Measurements from ENCODE around the gene TCHP. TPM values are rescaled to one million over a fixed set of nuclear protein-coding genes. Genes with fewer than 3 reads are reported as not detected.
A peak's percentile ranks its signal among the peaks of the same experiment; 100 is the strongest.

The TCHP gene
- total and polyA plus RNA-seq, 4 experiments from 2014 or later = 3.0 to 45.0 (median 28.6) TPM

DNA sequence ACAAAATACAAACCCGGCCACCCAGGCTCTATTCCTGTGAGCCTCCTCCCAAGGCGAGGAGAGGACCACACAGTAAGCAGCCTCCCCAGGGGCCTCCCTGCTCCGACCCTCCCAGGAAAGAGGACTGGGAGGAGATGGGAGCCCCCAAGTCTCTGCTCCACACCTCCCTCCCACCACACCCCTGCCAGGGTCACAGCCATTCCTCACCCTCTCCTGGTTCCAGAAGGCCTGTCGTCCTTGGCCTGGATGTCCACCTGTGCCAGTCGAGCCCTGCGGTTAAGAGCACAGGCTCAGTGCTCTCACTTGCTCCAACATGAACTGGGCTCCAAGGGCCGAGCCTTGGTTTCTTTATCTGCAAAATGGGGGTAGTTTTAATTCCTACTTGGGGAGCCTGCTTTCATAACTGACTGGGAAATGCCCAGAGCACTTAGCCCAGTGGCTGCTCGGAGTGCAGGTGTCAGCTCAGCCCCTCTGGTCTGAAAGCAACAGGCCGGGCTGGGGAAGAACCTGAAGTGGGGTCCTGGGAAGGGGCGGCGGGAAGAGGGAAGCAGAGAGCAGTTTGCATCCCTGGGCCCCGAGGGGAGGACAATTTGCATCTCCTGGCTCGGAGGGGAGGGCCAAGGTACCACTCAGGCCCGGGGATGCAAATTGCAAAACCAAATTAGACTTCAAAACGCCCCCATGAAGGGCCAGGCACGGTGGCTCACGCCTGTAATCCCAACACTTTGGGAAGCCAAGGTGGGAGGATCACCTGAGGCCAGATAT lies 23.6 kb downstream of the TCHP start:
- no peaks in the 10 kb centered on the region for H3K9me3 Mint-ChIP-seq
- Histone ChIP-seq H3K9me3 (ENCODE audit: control insufficient read depth in 1 of 2, low read length in 2 of 2) (no peaks in the 10 kb centered on the region), H3K36me3 (ENCODE audit: insufficient read depth, low read length) (peaks cover 16% of the 10 kb centered on the region), H3K27ac (ENCODE audit: low read depth, low read length) (no peak overlapping the region), H3K4me1 (ENCODE audit: insufficient read depth, low read length) (no peaks in the 10 kb centered on the region), H3K4me3 (ENCODE audit: low read length in 2 of 2) (no peak overlapping the region), H3K27me3 (ENCODE audit: insufficient read depth, low read length) (no peaks in the 10 kb centered on the region)
- intact Hi-C loops (cut with micrococcal nuclease) = no loop called here
- H3K36me3 Mint-ChIP-seq = peaks cover 18 to 40% of the 10 kb centered on the region in 2 donors
- CTCF ChIA-PET (ENCODE audit: partially characterized antibody) = no interaction called here
- no peak for DNase-seq
- POLR2A ChIA-PET (ENCODE audit: partially characterized antibody) = interaction anchor here (1.0 kb wide), 1 partner anchor 13 kb away, joined by 3 read pairs; no protein-coding TSS in a partner anchor
- peaks cover 0 to 7% (median 3%) of the 10 kb centered on the region in 4 donors for H3K4me1 Mint-ChIP-seq
- H3K27ac Mint-ChIP-seq = peak overlapping the region in 1 of 7 donors; percentile 37
- H3K27me3 Mint-ChIP-seq = no peaks in the 10 kb centered on the region
- no peak overlapping the region for H3K4me3 Mint-ChIP-seq

DNA sequence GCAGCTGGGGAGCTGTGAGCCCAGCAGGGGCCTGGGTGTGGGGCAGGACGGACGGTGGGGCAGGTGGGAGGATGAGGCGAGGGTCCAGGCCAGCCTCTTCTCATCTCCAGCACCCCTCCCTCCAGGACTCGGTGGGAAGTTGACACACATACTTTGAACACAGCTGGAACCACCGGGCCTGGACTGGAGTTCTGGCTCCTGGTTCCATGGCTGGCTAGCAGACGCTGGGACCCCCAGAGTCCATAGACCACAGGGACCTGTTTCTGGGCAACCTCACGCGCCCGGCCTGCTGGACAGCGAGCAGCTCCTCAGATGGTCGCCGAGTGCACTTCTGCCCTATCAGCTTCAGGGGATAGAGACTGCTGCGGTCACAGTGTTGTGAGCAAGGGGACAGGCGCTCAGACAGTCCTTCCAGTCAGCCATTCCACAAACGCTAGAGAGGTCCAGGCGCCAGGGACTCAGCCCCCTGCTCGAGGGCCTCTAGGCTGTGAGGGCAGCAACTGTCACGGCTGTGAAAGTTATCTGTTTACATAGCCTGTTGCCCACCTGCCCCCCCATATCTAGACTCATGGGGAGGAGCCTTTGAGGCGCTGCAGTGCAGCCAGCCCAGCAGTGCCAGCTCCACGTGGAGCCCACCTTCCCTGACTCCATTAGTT lies 25.2 kb downstream of the TCHP start:
- POLR2A ChIA-PET (ENCODE audit: partially characterized antibody) = no interaction called here
- intact Hi-C loops (cut with micrococcal nuclease) = no loop called here
- no peak overlapping the region for H3K27ac ChIP-seq (ENCODE audit: low read depth, low read length)
- H3K4me3 Mint-ChIP-seq = no peak overlapping the region
- no peaks in the 10 kb centered on the region for H3K27me3 ChIP-seq (ENCODE audit: insufficient read depth, low read length)
- no peak for DNase-seq
- H3K4me3 ChIP-seq (ENCODE audit: low read length in 2 of 2) = no peak overlapping the region
- CTCF ChIA-PET (ENCODE audit: partially characterized antibody) = interaction anchor here (1.2 to 1.5 kb wide), 3 partner anchors 12 to 37 kb away, joined by 3 to 4 read pairs (median 4); no protein-coding TSS in a partner anchor
- no peaks in the 10 kb centered on the region for H3K9me3 Mint-ChIP-seq
- H3K4me1 ChIP-seq (ENCODE audit: insufficient read depth, low read length) = no peaks in the 10 kb centered on the region
- no peaks in the 10 kb centered on the region for H3K9me3 ChIP-seq (ENCODE audit: control insufficient read depth in 1 of 2, low read length in 2 of 2)
- H3K4me1 Mint-ChIP-seq = peaks cover 0 to 7% (median 3%) of the 10 kb centered on the region in 4 donors
- peaks cover 11 to 32% of the 10 kb centered on the region in 2 donors for H3K36me3 Mint-ChIP-seq
- H3K36me3 ChIP-seq (ENCODE audit: insufficient read depth, low read length) = peaks cover 15% of the 10 kb centered on the region
- H3K27ac Mint-ChIP-seq = peak overlapping the region in 4 of 7 donors; percentile 5 to 51 (median 32)
- no peaks in the 10 kb centered on the region for H3K27me3 Mint-ChIP-seq

DNA sequence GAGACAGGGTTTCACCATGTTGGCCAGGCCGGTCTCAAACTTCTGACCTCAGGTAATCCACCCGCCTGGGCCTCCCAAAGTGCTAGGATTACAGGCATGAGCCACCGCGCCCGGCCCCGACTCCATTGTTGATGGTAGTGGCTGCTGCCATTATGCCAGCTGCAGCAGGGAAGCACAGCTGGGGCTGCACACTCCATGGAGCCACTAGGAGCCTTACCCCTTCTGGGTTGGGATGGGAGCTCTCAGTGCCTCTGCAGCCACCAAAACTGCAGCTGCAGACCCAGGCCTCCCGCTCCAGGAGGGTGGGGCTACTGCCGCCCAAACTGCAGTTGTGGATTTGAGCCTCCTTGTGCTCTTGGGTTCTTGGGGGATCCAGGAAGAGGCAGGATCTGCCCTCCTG lies 25.9 kb downstream of the TCHP start:
- Mint-ChIP-seq H3K36me3 (peaks cover 4 to 32% of the 10 kb centered on the region in 2 donors), H3K27me3 (no peaks in the 10 kb centered on the region), H3K9me3 (no peaks in the 10 kb centered on the region), H3K4me1 (peaks cover 0 to 7% (median 3%) of the 10 kb centered on the region in 4 donors), H3K27ac (no peak overlapping the region), H3K4me3 (no peak overlapping the region)
- ChIA-PET CTCF (ENCODE audit: partially characterized antibody) (interaction anchor here (1.2 to 5.3 kb wide), 4 partner anchors 12 to 73 kb away, joined by 3 to 37 read pairs (median 4); no protein-coding TSS in a partner anchor), POLR2A (ENCODE audit: partially characterized antibody) (interaction anchor here (0.8 to 1.5 kb wide), 2 partner anchors 25 to 38 kb away, joined by 3 to 4 read pairs; no protein-coding TSS in a partner anchor)
- no peak for DNase-seq
- H3K9me3 ChIP-seq (ENCODE audit: control insufficient read depth in 1 of 2, low read length in 2 of 2) = no peaks in the 10 kb centered on the region
- no peaks in the 10 kb centered on the region for H3K4me1 ChIP-seq (ENCODE audit: insufficient read depth, low read length)
- intact Hi-C loops (cut with micrococcal nuclease) = no loop called here
- no peak overlapping the region for H3K27ac ChIP-seq (ENCODE audit: low read depth, low read length)
- no peaks in the 10 kb centered on the region for H3K27me3 ChIP-seq (ENCODE audit: insufficient read depth, low read length)
- peaks cover 19% of the 10 kb centered on the region for H3K36me3 ChIP-seq (ENCODE audit: insufficient read depth, low read length)
- no peak overlapping the region for H3K4me3 ChIP-seq (ENCODE audit: low read length in 2 of 2)

DNA sequence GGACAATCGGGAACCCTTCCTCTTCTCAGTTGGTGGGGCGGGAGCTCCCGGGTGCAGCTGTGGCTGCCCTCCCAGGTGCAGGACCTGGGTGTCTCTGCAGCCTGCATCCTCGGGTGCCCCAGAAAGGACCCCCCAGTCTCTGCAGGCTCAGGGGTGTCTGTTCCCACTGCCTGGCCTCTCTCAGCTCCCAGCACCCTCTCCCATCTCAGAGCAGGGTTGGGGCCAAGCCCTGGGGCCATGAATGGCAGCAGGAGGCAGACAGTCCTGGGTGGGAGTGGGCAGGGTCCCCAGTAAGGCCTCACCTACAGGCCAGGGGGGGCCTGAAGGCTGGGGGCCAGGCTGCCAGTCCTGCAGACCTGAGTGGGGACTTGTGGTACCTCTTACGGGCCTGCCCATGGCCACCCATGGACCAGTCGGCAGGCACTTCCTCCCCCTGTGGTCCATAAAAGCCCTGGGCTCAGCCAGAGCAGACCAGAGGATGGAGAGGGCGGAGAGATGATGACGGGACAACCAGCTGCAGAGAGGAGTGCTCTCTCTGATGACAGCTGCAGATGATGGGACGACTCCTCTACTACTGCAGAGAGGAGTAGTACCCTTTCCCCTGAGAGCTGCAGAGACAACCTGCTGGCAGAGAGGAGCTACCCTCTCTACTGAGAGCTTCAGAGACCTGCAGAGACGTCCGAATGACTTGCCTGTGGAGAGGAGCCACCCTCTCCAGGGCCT lies 26.6 kb downstream of the TCHP start:
- Mint-ChIP-seq H3K4me3 (no peak overlapping the region), H3K27me3 (no peaks in the 10 kb centered on the region), H3K36me3 (peaks cover 8 to 35% of the 10 kb centered on the region in 2 donors), H3K4me1 (peaks cover 0 to 7% (median 3%) of the 10 kb centered on the region in 4 donors), H3K27ac (peak overlapping the region in 1 of 7 donors; percentile 35), H3K9me3 (no peaks in the 10 kb centered on the region)
- H3K36me3 ChIP-seq (ENCODE audit: insufficient read depth, low read length) = peaks cover 25% of the 10 kb centered on the region
- CTCF ChIA-PET (ENCODE audit: partially characterized antibody) = interaction anchor here (1.3 to 5.3 kb wide), 5 partner anchors 14 to 74 kb away, joined by 4 to 37 read pairs (median 9); partner anchors contain the start of gene TCHP
- POLR2A ChIA-PET (ENCODE audit: partially characterized antibody) = interaction anchor here (0.8 to 1.5 kb wide), 2 partner anchors 26 to 38 kb away, joined by 3 to 4 read pairs; no protein-coding TSS in a partner anchor
- intact Hi-C loops (cut with micrococcal nuclease) = loop anchor here (1.0 kb wide), 1 partner anchor 73 kb away; no protein-coding TSS in a partner anchor
- no peaks in the 10 kb centered on the region for H3K4me1 ChIP-seq (ENCODE audit: insufficient read depth, low read length)
- H3K27ac ChIP-seq (ENCODE audit: low read depth, low read length) = no peak overlapping the region
- no peaks in the 10 kb centered on the region for H3K9me3 ChIP-seq (ENCODE audit: control insufficient read depth in 1 of 2, low read length in 2 of 2)
- DNase-seq = no peak
- H3K4me3 ChIP-seq (ENCODE audit: low read length in 2 of 2) = no peak overlapping the region
- H3K27me3 ChIP-seq (ENCODE audit: insufficient read depth, low read length) = no peaks in the 10 kb centered on the region

DNA sequence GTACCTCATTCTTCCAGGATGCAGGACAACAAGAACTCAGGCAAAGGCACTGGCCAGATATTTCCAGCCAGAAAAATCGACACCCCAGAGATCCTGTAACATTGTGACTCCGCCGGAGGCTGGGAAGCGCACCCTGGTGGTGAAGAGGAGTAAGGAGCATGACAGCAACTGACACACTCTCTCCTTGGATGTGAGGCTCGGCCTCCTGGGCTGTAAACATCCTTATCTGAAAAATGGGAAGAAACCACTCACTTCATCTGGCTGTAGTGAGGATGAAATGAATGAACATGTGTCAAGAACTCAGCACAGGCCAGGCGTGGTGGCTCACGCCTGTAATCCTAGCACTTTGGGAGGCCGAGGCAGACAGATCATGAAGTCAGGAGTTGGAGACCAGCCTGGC lies 27.5 kb downstream of the TCHP start:
- peaks cover 35% of the 10 kb centered on the region for H3K36me3 ChIP-seq (ENCODE audit: insufficient read depth, low read length)
- peaks cover 0 to 7% (median 3%) of the 10 kb centered on the region in 4 donors for H3K4me1 Mint-ChIP-seq
- intact Hi-C loops (cut with micrococcal nuclease) = loop anchor here (1.0 kb wide), 1 partner anchor 74 kb away; no protein-coding TSS in a partner anchor
- POLR2A ChIA-PET (ENCODE audit: partially characterized antibody) = interaction anchor here (1.2 kb wide), 1 partner anchor 27 kb away, joined by 5 read pairs; the partner anchor contains the start of gene TCHP
- H3K27ac ChIP-seq (ENCODE audit: low read depth, low read length) = no peak overlapping the region
- peak; percentile 30 to 56 (median 39) for DNase-seq
- H3K27me3 ChIP-seq (ENCODE audit: insufficient read depth, low read length) = no peaks in the 10 kb centered on the region
- H3K4me3 Mint-ChIP-seq = no peak overlapping the region
- H3K9me3 Mint-ChIP-seq = no peaks in the 10 kb centered on the region
- peaks cover 17 to 40% of the 10 kb centered on the region in 2 donors for H3K36me3 Mint-ChIP-seq
- no peaks in the 10 kb centered on the region for H3K9me3 ChIP-seq (ENCODE audit: control insufficient read depth in 1 of 2, low read length in 2 of 2)
- H3K4me1 ChIP-seq (ENCODE audit: insufficient read depth, low read length) = no peaks in the 10 kb centered on the region
- CTCF ChIA-PET (ENCODE audit: partially characterized antibody) = interaction anchor here (0.8 to 5.3 kb wide), 11 partner anchors 19 to 122 kb away, joined by 3 to 37 read pairs (median 3); partner anchors contain the start of gene TCHP
- no peak overlapping the region for H3K4me3 ChIP-seq (ENCODE audit: low read length in 2 of 2)
- peak overlapping the region in 6 of 7 donors; percentile 53 to 87 (median 80) for H3K27ac Mint-ChIP-seq
- H3K27me3 Mint-ChIP-seq = no peaks in the 10 kb centered on the region

DNA sequence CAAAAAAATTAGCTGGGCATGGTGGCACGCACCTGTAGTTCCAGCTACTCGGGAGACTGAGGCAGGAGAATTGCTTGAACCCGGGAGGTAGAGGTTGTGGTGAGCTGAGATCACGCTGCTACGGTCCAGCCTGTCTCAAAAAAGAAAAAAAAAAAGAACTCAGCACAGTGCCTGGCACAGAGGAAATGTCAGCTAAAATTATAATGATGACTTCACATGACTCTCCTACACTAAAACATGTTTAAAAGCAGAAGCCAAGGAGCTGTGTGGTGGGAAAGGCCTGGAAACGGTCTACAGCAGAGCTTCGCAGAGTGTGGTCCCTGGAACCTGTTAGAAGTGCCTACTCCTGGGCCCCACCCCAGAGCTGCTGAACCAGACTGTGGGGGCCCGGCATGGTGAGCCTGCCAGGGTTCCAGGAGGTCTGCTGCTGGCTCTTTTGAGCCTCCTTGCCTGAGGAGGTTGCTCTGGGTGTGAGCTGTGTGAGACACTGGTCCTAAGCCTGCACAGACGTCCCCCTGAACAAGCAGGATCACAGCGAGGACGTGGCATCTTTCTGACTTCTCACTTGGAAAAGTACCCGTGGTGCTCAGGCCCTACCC lies 28.1 kb downstream of the TCHP start:
- H3K36me3 ChIP-seq (ENCODE audit: insufficient read depth, low read length) = peaks cover 40% of the 10 kb centered on the region
- POLR2A ChIA-PET (ENCODE audit: partially characterized antibody) = interaction anchor here (1.2 kb wide), 1 partner anchor 28 kb away, joined by 5 read pairs; the partner anchor contains the start of gene TCHP
- Mint-ChIP-seq H3K9me3 (no peaks in the 10 kb centered on the region), H3K36me3 (peaks cover 17 to 44% of the 10 kb centered on the region in 2 donors), H3K4me3 (no peak overlapping the region), H3K27me3 (no peaks in the 10 kb centered on the region), H3K27ac (peak overlapping the region in 4 of 7 donors; percentile 10 to 82 (median 66)), H3K4me1 (peaks cover 0 to 7% (median 3%) of the 10 kb centered on the region in 4 donors)
- no peaks in the 10 kb centered on the region for H3K27me3 ChIP-seq (ENCODE audit: insufficient read depth, low read length)
- CTCF ChIA-PET (ENCODE audit: partially characterized antibody) = interaction anchor here (0.8 to 5.3 kb wide), 13 partner anchors 19 to 122 kb away, joined by 3 to 37 read pairs (median 4); partner anchors contain the start of gene TCHP
- H3K4me3 ChIP-seq (ENCODE audit: low read length in 2 of 2) = no peak overlapping the region
- H3K9me3 ChIP-seq (ENCODE audit: control insufficient read depth in 1 of 2, low read length in 2 of 2) = no peaks in the 10 kb centered on the region
- H3K4me1 ChIP-seq (ENCODE audit: insufficient read depth, low read length) = no peaks in the 10 kb centered on the region
- intact Hi-C loops (cut with micrococcal nuclease) = no loop called here
- DNase-seq = no peak
- no peak overlapping the region for H3K27ac ChIP-seq (ENCODE audit: low read depth, low read length)
